Spleen (tissue), 7 donors: ENCODE results near the gene MANSC1.

ENCODE experiments used
- CTCF ChIP-seq, 11 experiments: fragments of 200-600 bp in 7 of 11; fragments of 450-650 bp in 4 of 11; sonication (generic) in 4 of 11; IDR thresholded peaks in 8 of 11; conservative IDR thresholded peaks in 3 of 11; 1 replicate in 7 of 11; 2 replicates in 4 of 11; pipeline versions ENCODE4 v1.4.0 to v1.8.0; 2016 to 2021; ENCODE audit warnings: antibody characterized with exemption in 11 of 11, inconsistent platforms in 4 of 11, mild to moderate bottlenecking in 1 of 11
- POLR2A ChIP-seq, 3 donors: fragments of 450-650 bp; IDR thresholded peaks; one replicate each; pipeline ENCODE4 v1.5.1; 2017; ENCODE audit warnings: antibody characterized with exemption in 3 of 3, mild to moderate bottlenecking in 1 of 3
- POLR2AphosphoS5 ChIP-seq, 3 donors: sonication (generic); formaldehyde crosslinking; IDR thresholded peaks; one replicate each; pipeline ENCODE4 v1.5.1; 2017; ENCODE audit warnings: antibody characterized with exemption in 3 of 3
- donor health status: DM: no; HTN: no; CAD: no; lungs with moderate emphysema.
- donor health status: DM: no; HTN: no; CAD: no.
- donor health status: DM: no; HTN: no; CAD: no.

- TF ChIP-seq CTCF (IDR thresholded peaks at IDR 0.05 in 8 of 11, conservative IDR thresholded peaks at IDR 0.05 in 3 of 11): no peak
- TF ChIP-seq POLR2A (IDR thresholded peaks at IDR 0.05): no peak
- TF ChIP-seq POLR2AphosphoS5 (IDR thresholded peaks at IDR 0.05): no peak
Measured at GRCh38 chr12:12323591-12323990, 26.5 kb downstream of the MANSC1 start.
